ENCODE data around the gene PCTP. TPM values are rescaled to one million over a fixed set of nuclear protein-coding genes. Genes with fewer than 3 reads are reported as not detected.

Gene PCTP
- total and polyA plus RNA-seq, 2 of the 4 experiments (the other 2 are of a cell fraction), result 11.6 to 12.9 TPM

DNA sequence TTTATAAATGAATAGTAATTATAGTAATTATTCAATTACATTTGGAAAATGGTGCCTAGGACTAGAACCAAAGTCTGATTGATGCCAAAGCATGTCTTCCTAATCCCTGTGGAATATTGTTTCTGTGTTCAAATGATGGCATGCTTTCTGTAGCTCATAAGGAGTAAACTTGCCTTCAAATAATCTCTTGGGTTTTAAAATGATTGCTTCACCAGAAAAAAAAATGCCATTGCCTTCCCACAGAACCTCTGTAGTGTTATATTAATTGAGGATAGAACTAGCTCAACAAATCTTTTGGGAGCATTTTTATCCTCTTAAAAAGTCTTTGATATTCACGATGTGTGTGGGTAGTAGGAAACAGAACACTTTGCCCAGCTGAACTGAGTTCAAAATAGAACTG lies 20.5 kb upstream of the PCTP start:
- Histone ChIP-seq H4K8ac (ENCODE audit: low read depth in 2 of 2, low read length in 2 of 2) (no peak overlapping the region), H3K4me1 (ENCODE audit: control insufficient read depth, insufficient read depth, low read length) (peaks cover 25% of the 10 kb centered on the region), H3K4me3 (ENCODE audit: insufficient read depth, low read depth, low read length) (no peak overlapping the region), H2AK5ac (ENCODE audit: low read depth, low read length) (no peak overlapping the region), H3K4me2 (ENCODE audit: low read depth, low read length) (no peak overlapping the region), H3K9ac (ENCODE audit: low read depth, low read length) (no peak overlapping the region), H3K79me1 (ENCODE audit: low read depth in 1 of 2, low read length in 2 of 2) (no peaks in the 10 kb centered on the region), H2AK9ac (replicated peaks; ENCODE audit: low read depth, low read length, poor library complexity) (no peak overlapping the region), H4K91ac (ENCODE audit: insufficient read depth, low read depth, low read length) (no peak overlapping the region), H3K9me1 (ENCODE audit: insufficient read depth, low read length) (peaks cover 7% of the 10 kb centered on the region), H3K27ac (ENCODE audit: insufficient read depth, low read length) (no peak overlapping the region), H3K27me3 (ENCODE audit: control insufficient read depth, insufficient read depth, low read length) (no peaks in the 10 kb centered on the region), H2BK20ac (ENCODE audit: low read depth, low read length) (no peak overlapping the region), H3K23ac (ENCODE audit: low read depth, low read length) (no peak overlapping the region), H3K14ac (replicated peaks; ENCODE audit: low read depth, low read length) (no peak overlapping the region), H2AFZ (replicated peaks; ENCODE audit: low read length, poor library complexity) (no peak overlapping the region), H3K4ac (ENCODE audit: low read depth, low read length) (no peak overlapping the region), H3K36me3 (ENCODE audit: control insufficient read depth, insufficient read depth, low read length) (no peaks in the 10 kb centered on the region), H3K56ac (ENCODE audit: extremely low read depth, insufficient read depth, low read length) (no peak overlapping the region), H2BK15ac (ENCODE audit: low read depth, low read length) (no peak overlapping the region), H2BK5ac (ENCODE audit: low read depth, low read length, poor library complexity, severe bottlenecking) (no peak overlapping the region), H4K20me1 (ENCODE audit: insufficient read depth, low read length) (no peaks in the 10 kb centered on the region), H3K9me3 (ENCODE audit: control insufficient read depth, insufficient read depth, low read length) (no peaks in the 10 kb centered on the region), H3K18ac (ENCODE audit: low read depth, low read length) (no peak overlapping the region), H4K5ac (ENCODE audit: low read depth, low read length) (no peak overlapping the region), H2BK120ac (ENCODE audit: low read depth, low read length) (no peak overlapping the region)
- DNase-seq (no peak), ATAC-seq (ENCODE audit: low read depth) (no peak)
- intact Hi-C loops (cut with micrococcal nuclease), result loop anchor here (5.0 kb wide), 1 partner anchor 967 kb away; no protein-coding TSS in a partner anchor
- no TSS peak for BruUV-seq (replicated peaks)
- in situ Hi-C loops (cut with MboI; ENCODE audit: low sequenced_read_pairs), result no loop called here
- ChIA-PET CTCF (interaction anchor here (0.8 kb wide), 1 partner anchor 199 kb away, joined by 3 read pairs; no protein-coding TSS in a partner anchor), POLR2A (ENCODE audit: unreplicated experiment) (no interaction called here)
- dilution Hi-C loops (cut with HindIII; ENCODE audit: low sequenced_read_pairs, unreplicated experiment), result no loop called here
- no peak for TF ChIP-seq MAFK (IDR thresholded peaks at IDR 0.05; ENCODE audit: low read depth, low read length)
- TF ChIP-seq, protein P1, sequence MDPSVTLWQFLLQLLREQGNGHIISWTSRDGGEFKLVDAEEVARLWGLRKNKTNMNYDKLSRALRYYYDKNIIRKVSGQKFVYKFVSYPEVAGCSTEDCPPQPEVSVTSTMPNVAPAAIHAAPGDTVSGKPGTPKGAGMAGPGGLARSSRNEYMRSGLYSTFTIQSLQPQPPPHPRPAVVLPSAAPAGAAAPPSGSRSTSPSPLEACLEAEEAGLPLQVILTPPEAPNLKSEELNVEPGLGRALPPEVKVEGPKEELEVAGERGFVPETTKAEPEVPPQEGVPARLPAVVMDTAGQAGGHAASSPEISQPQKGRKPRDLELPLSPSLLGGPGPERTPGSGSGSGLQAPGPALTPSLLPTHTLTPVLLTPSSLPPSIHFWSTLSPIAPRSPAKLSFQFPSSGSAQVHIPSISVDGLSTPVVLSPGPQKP (IDR thresholded peaks at IDR 0.05; ENCODE audit: borderline replicate concordance, low read depth, low read length), result no peak
- TF ChIP-seq RAD21 (IDR thresholded peaks at IDR 0.05; ENCODE audit: low read length), result no peak
- TF ChIP-seq BHLHE40 (IDR thresholded peaks at IDR 0.05; ENCODE audit: low read depth, low read length), result no peak
- TF ChIP-seq MXI1 (IDR thresholded peaks at IDR 0.05; ENCODE audit: borderline replicate concordance, low read depth, low read length), result no peak
- TF ChIP-seq CHD1 (IDR thresholded peaks at IDR 0.05; ENCODE audit: low read depth, low read length), result no peak
- TF ChIP-seq CEBPB (IDR thresholded peaks at IDR 0.05; ENCODE audit: low read depth, low read length), result no peak
- TF ChIP-seq RCOR1 (IDR thresholded peaks at IDR 0.05; ENCODE audit: insufficient replicate concordance, low read length), result no peak
- no peak for TF ChIP-seq FOS (IDR thresholded peaks at IDR 0.05; ENCODE audit: low read depth, low read length)
- TF ChIP-seq, protein P2, sequence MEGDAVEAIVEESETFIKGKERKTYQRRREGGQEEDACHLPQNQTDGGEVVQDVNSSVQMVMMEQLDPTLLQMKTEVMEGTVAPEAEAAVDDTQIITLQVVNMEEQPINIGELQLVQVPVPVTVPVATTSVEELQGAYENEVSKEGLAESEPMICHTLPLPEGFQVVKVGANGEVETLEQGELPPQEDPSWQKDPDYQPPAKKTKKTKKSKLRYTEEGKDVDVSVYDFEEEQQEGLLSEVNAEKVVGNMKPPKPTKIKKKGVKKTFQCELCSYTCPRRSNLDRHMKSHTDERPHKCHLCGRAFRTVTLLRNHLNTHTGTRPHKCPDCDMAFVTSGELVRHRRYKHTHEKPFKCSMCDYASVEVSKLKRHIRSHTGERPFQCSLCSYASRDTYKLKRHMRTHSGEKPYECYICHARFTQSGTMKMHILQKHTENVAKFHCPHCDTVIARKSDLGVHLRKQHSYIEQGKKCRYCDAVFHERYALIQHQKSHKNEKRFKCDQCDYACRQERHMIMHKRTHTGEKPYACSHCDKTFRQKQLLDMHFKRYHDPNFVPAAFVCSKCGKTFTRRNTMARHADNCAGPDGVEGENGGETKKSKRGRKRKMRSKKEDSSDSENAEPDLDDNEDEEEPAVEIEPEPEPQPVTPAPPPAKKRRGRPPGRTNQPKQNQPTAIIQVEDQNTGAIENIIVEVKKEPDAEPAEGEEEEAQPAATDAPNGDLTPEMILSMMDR (conservative IDR thresholded peaks at IDR 0.05; ENCODE audit: low read depth, low read length), result no peak
- no peak for TF ChIP-seq NFE2L2 (IDR thresholded peaks at IDR 0.05; ENCODE audit: low read depth, low read length)
- no CpG with 5 or more reads among the region's 1 CpG for WGBS, 2 experiments (ENCODE audit: extremely low coverage in 2 of 2, insufficient read length in 1 of 2)

Measured in IMR-90 (cell line).